Chondrocyte (in vitro differentiated cells): Measurements from ENCODE around the gene NTF3. TPM values are rescaled to one million over a fixed set of nuclear protein-coding genes. Genes with fewer than 3 reads are reported as not detected.

Source experiments
- DNase-seq: peaks from one replicate; pipeline ENCODE4 v3.0.0; 2021; ENCODE audit warnings: mixed read lengths, low spot score
- H3K27ac Mint-ChIP-seq: one replicate; pipeline ENCODE4 v1.8.0; 2021; ENCODE audit warnings: mild to moderate bottlenecking, moderate library complexity, mixed read lengths; ENCODE audit not compliant: unreplicated experiment
- H3K27me3 Mint-ChIP-seq: 2 replicates; pipeline ENCODE4 v1.8.0; 2021; ENCODE audit warnings: low read depth, mixed read lengths
- H3K36me3 Mint-ChIP-seq: 2 replicates; pipeline ENCODE4 v1.8.0; 2021; ENCODE audit warnings: low read depth, mixed read lengths
- H3K4me1 Mint-ChIP-seq: 2 replicates; pipeline ENCODE4 v1.8.0; 2021; ENCODE audit warnings: low read depth, mild to moderate bottlenecking, mixed read lengths
- H3K4me3 Mint-ChIP-seq: one replicate; pipeline ENCODE4 v1.8.0; 2021; ENCODE audit warnings: mild to moderate bottlenecking, moderate library complexity, mixed read lengths; ENCODE audit not compliant: unreplicated experiment
- H3K9me3 Mint-ChIP-seq: 2 replicates; pipeline ENCODE4 v1.8.0; 2021; ENCODE audit warnings: low read depth, mixed read lengths
- total RNA-seq: library from RNA; stranded (reverse); gene quantifications from 3 replicates; pipeline ENCODE4 v1.2.1, GENCODE V29; 2021
- TF ChIP-seq, protein P1 (sequence below): fragments of 200-600 bp; sonication (generic); IDR thresholded peaks from 2 replicates; pipeline ENCODE4 v1.5.0; 2021; ENCODE audit warnings: antibody characterized with exemption, mild to moderate bottlenecking, moderate library complexity

Gene NTF3
- total RNA-seq, 1 donor from 2014 or later: 2.5 TPM

DNA sequence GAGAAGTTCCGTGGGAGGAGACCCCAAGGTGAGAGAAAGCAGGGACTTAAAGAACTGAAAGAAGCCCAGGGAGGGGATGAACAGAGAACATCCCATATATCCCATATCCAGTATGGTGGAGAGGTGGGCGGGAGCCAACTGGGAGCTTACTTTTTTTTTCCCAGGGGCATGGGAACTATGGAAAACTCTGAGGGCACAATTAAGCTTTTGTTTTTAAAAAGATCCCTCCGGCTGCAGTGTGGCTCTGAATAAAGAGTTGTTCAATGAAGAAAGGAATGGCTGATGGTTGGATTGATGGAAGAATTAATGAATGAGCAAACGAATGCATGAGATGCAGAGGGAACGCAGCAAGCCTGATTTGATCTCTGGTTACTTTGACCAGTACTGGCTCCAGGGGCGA is 12.6 kb downstream of the NTF3 start:
- H3K9me3 Mint-ChIP-seq: no peaks in the 10 kb centered on the region

DNA sequence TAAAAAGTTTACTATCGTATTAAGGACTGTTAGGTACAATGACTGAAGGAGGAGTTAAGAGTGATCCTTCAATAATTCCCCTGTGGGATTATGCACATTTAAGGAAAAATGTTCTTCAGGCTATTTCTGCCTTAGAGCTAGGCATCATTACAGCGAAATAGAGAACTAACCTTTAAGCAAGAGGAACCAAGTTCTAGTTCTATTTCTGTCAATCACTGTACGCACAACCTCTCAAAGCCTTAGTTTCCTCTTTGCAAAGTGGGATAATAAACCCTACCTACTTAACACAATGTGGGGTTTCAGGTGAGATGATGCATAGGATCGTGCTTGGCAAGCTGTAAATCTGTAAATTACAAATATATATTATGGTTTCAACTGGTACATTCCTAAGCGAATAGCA is 15.4 kb downstream of the NTF3 start:
- Mint-ChIP-seq H3K4me1 (peaks cover 9% of the 10 kb centered on the region), H3K9me3 (no peaks in the 10 kb centered on the region), H3K4me3 (no peak overlapping the region), H3K27me3 (peaks cover 39% of the 10 kb centered on the region), H3K27ac (no peak overlapping the region), H3K36me3 (no peaks in the 10 kb centered on the region)
- DNase-seq: no peak
- TF ChIP-seq, protein P1, sequence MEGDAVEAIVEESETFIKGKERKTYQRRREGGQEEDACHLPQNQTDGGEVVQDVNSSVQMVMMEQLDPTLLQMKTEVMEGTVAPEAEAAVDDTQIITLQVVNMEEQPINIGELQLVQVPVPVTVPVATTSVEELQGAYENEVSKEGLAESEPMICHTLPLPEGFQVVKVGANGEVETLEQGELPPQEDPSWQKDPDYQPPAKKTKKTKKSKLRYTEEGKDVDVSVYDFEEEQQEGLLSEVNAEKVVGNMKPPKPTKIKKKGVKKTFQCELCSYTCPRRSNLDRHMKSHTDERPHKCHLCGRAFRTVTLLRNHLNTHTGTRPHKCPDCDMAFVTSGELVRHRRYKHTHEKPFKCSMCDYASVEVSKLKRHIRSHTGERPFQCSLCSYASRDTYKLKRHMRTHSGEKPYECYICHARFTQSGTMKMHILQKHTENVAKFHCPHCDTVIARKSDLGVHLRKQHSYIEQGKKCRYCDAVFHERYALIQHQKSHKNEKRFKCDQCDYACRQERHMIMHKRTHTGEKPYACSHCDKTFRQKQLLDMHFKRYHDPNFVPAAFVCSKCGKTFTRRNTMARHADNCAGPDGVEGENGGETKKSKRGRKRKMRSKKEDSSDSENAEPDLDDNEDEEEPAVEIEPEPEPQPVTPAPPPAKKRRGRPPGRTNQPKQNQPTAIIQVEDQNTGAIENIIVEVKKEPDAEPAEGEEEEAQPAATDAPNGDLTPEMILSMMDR: no peak

More for the DNA sequence above, 12.6 kb downstream of the NTF3 start:
- no peak for DNase-seq
- peaks cover 43% of the 10 kb centered on the region for H3K27me3 Mint-ChIP-seq
- H3K27ac Mint-ChIP-seq: no peak overlapping the region
- no peaks in the 10 kb centered on the region for H3K36me3 Mint-ChIP-seq
- H3K4me3 Mint-ChIP-seq: no peak overlapping the region
- TF ChIP-seq, protein P1: no peak
- H3K4me1 Mint-ChIP-seq: peaks cover 16% of the 10 kb centered on the region

DNA sequence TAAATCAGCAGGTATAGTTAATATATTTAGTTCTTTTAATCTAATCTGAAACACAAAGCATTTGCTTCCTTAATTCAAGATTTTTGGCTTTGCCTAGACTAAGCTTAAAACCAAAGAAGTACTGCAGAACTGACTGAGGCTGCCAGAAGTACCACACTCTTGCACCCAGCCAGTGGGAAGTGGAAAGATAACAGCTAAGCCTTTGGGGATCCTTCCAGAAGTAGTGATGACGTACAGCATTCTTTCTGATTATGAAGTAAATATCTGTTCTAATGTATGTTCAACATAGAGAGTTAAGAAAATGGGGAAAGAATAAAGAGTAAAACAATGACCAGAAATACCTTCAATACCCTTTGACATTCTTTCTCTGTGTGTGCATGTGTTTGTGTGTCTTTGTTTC is 19.3 kb downstream of the NTF3 start:
- Mint-ChIP-seq H3K27ac (no peak overlapping the region), H3K27me3 (peaks cover 18% of the 10 kb centered on the region), H3K9me3 (no peaks in the 10 kb centered on the region), H3K4me1 (peaks cover 9% of the 10 kb centered on the region), H3K36me3 (no peaks in the 10 kb centered on the region), H3K4me3 (no peak overlapping the region)
- no peak for DNase-seq
- TF ChIP-seq, protein P1: no peak

DNA sequence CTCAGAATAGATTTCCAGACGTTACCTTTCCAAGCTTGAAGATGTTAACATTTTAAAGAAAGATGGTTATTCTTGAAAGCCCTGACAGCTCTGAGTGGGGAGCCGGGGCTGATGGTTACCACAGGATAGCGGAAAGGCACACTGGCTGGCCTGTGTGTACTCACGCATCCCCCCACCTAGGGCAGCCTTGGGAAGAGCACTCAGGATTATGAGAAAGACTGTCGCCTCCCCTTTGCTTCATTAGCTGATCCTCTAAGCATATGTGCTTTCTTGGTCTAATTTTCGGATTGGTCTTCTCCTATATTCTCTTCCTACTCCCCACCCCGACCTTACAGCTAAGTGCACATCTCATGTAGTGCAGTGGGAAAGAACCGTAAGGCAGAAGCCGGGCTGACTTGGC is 20.7 kb downstream of the NTF3 start:
- TF ChIP-seq, protein P1: no peak
- Mint-ChIP-seq H3K27me3 (peaks cover 12% of the 10 kb centered on the region), H3K4me3 (no peak overlapping the region), H3K36me3 (no peaks in the 10 kb centered on the region), H3K9me3 (no peaks in the 10 kb centered on the region), H3K27ac (no peak overlapping the region), H3K4me1 (peaks cover 20% of the 10 kb centered on the region)
- no peak for DNase-seq

DNA sequence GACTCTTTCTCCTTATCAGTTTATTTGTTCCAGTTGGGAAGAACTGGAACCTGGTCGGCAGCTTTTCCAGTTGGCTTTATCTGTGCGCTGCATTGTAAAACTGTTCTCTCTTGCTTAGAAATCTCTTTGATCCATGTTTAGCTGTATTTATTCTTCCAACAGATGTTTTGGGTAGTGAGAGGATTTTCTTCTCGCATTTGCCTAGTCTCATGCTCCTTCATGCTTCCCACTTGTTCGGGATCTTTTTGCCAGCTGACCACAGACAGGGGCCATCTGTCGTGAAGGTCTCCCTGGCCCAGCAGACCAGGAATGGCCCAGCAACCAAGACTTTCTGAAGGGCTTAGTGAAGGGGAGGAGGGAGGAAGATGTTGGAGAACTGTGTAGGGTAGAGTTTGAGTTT is 21.6 kb downstream of the NTF3 start:
- H3K4me3 Mint-ChIP-seq: no peak overlapping the region
- DNase-seq: no peak
- TF ChIP-seq, protein P1: no peak
- H3K27ac Mint-ChIP-seq: no peak overlapping the region
- H3K4me1 Mint-ChIP-seq: peaks cover 25% of the 10 kb centered on the region
- H3K36me3 Mint-ChIP-seq: no peaks in the 10 kb centered on the region
- H3K9me3 Mint-ChIP-seq: no peaks in the 10 kb centered on the region
- H3K27me3 Mint-ChIP-seq: peaks cover 7% of the 10 kb centered on the region
